Brain microvascular endothelial cell (primary cell): ENCODE results near the gene GRID1.

ENCODE experiments used
- DNase-seq: peaks from one replicate; pipeline ENCODE4 v3.0.0-alpha.2; 2020
- H3K27ac ChIP-seq: fragments of 250-450 bp; sonication (Bioruptor Pico); 2 replicates; pipeline ENCODE4 v1.5.1; 2020; ENCODE audit warnings: mild to moderate bottlenecking, moderate library complexity
- H3K27me3 ChIP-seq: fragments of 250-450 bp; sonication (Bioruptor Pico); replicated peaks from 2 replicates; pipeline ENCODE4 v1.5.1; 2020; ENCODE audit warnings: mild to moderate bottlenecking
- H3K36me3 ChIP-seq: fragments of 250-450 bp; sonication (Bioruptor Pico); replicated peaks from 2 replicates; pipeline ENCODE4 v1.5.1; 2020; ENCODE audit warnings: mild to moderate bottlenecking
- H3K4me3 ChIP-seq: 2 replicates; pipeline ENCODE4 v1.5.1; 2011; ENCODE audit warnings: low read depth, mild to moderate bottlenecking, control low read depth, low read length, moderate library complexity
- CTCF ChIP-seq: IDR thresholded peaks from 2 replicates; pipeline ENCODE4 v1.5.1; 2011; ENCODE audit warnings: low read depth, mild to moderate bottlenecking, moderate library complexity, low read length, control low read depth, inconsistent platforms; ENCODE audit errors: missing control alignments
- in situ Hi-C: cut with HindIII; loops from 2 replicates; pipeline ENCODE4 v1.10.0; 2017; ENCODE audit warnings: low sequenced_read_pairs, low pct_ligation_motif_present

Gene GRID1

GRCh38 chr10:86357676-86358075, 8.9 kb downstream of the GRID1 start:
- TF ChIP-seq CTCF = no peak
- Histone ChIP-seq H3K27me3 (peaks cover 3% of the 10 kb centered on the region), H3K4me3 (no peak overlapping the region), H3K27ac (no peak overlapping the region), H3K36me3 (no peaks in the 10 kb centered on the region)
- in situ Hi-C loops = no loop called here
- no peak for DNase-seq

- H3K27ac ChIP-seq = no peak overlapping the region
- peaks cover 2% of the 10 kb centered on the region for H3K27me3 ChIP-seq
- no peak for DNase-seq
- TF ChIP-seq CTCF = no peak
- no peak overlapping the region for H3K4me3 ChIP-seq
- in situ Hi-C loops = no loop called here
- no peaks in the 10 kb centered on the region for H3K36me3 ChIP-seq
Observed at GRCh38 chr10:86357041-86357440, 9.6 kb downstream of the GRID1 start.

GRCh38 chr10:86356296-86356695, 10.3 kb downstream of the GRID1 start:
- Histone ChIP-seq H3K36me3 (no peaks in the 10 kb centered on the region), H3K27me3 (no peaks in the 10 kb centered on the region), H3K4me3 (no peak overlapping the region), H3K27ac (no peak overlapping the region)
- in situ Hi-C loops = no loop called here
- no peak for DNase-seq
- TF ChIP-seq CTCF = no peak

GRCh38 chr10:86355571-86356038, 11.0 kb downstream of the GRID1 start:
- Histone ChIP-seq H3K27ac (no peak overlapping the region), H3K4me3 (no peak overlapping the region), H3K27me3 (no peaks in the 10 kb centered on the region), H3K36me3 (no peaks in the 10 kb centered on the region)
- TF ChIP-seq CTCF = no peak
- in situ Hi-C loops = no loop called here
- no peak for DNase-seq

- H3K27me3 ChIP-seq = no peaks in the 10 kb centered on the region
- H3K27ac ChIP-seq = no peak overlapping the region
- no peak for TF ChIP-seq CTCF
- H3K4me3 ChIP-seq = no peak overlapping the region
- in situ Hi-C loops = no loop called here
- DNase-seq = no peak
- no peaks in the 10 kb centered on the region for H3K36me3 ChIP-seq
Observed at GRCh38 chr10:86354761-86355540, 11.6 kb downstream of the GRID1 start.
